Parathyroid adenoma (tissue), 2 donors: ENCODE data around the gene VPS35L.
A peak's percentile ranks its signal among the peaks of the same experiment; 100 is the strongest.

Source experiments
- H2AFZ ChIP-seq: fragments of 300-600 bp; sonication (generic); one replicate; pipeline ENCODE4 v1.7.0; 2017; ENCODE audit warnings: antibody characterized with exemption, mild to moderate bottlenecking
- H3K27ac ChIP-seq: fragments of 300-600 bp; sonication (generic); one replicate; pipeline ENCODE4 v1.7.0; 2017
- H3K27me3 ChIP-seq: fragments of 300-600 bp; sonication (generic); one replicate; pipeline ENCODE4 v1.7.0; 2017; ENCODE audit warnings: low read length; ENCODE audit not compliant: control insufficient read depth, insufficient read depth
- H3K36me3 ChIP-seq: fragments of 300-600 bp; sonication (generic); one replicate; pipeline ENCODE4 v1.7.0; 2017; ENCODE audit warnings: low read length; ENCODE audit not compliant: control insufficient read depth, insufficient read depth
- H3K4me1 ChIP-seq: fragments of 300-600 bp; sonication (generic); one replicate; pipeline ENCODE4 v1.7.0; 2017; ENCODE audit warnings: control low read depth
- H3K4me2 ChIP-seq: fragments of 300-600 bp; sonication (generic); one replicate; pipeline ENCODE4 v1.7.0; 2017; ENCODE audit warnings: low read length
- H3K4me3 ChIP-seq: fragments of 300-600 bp; sonication (generic); one replicate; pipeline ENCODE4 v1.7.0; 2017; ENCODE audit warnings: low read depth, low read length
- H3K79me2 ChIP-seq: fragments of 300-600 bp; sonication (generic); one replicate; pipeline ENCODE4 v1.7.0; 2017; ENCODE audit warnings: control low read depth
- H3K9ac ChIP-seq: fragments of 300-600 bp; sonication (generic); one replicate; pipeline ENCODE4 v1.7.0; 2017; ENCODE audit warnings: mild to moderate bottlenecking
- H3K9me3 ChIP-seq: fragments of 300-600 bp; sonication (generic); one replicate; pipeline ENCODE4 v1.7.0; 2017; ENCODE audit warnings: low read length; ENCODE audit not compliant: control insufficient read depth
- CTCF ChIP-seq: fragments of 300-600 bp; sonication (generic); IDR thresholded peaks from one replicate; pipeline ENCODE4 v1.7.0; 2017; ENCODE audit warnings: antibody characterized with exemption, mild to moderate bottlenecking
- donor health status: primary hyperparathyroidism.

The VPS35L gene

DNA sequence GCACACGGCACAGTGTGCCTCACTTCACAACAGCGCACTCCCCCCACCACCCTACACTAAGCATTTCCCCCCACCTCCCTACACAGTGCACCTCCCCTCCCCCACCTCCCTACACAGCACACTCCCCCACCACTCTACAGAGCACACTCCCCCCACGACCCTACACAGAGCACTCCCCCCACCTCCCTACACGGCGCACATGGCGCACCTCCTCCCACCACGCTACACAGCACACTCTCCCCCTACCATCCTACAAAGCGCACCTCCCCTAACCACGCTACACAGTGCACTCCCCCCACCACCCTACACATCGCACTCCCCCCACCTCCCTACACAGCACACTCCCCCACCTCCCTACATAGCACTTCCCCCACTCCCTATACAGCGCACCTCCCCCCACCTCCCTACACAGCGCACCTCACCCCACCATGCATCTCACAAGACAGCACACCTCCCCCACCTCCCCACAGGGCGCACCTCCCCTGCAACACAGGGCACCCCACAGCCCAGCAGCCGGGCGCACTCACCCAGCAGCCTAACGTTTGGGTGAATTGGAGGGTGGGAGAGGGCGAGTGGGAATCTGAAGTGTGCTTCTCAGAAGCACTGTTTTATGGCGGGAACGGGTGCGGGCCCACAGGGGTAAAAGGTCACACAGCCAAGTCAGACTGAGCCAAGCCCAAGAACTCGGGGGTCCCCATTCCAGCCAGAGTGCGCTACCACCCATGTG is 152.2 kb downstream of the VPS35L start:
- H3K9ac ChIP-seq: no peak overlapping the region
- H3K4me2 ChIP-seq: no peak overlapping the region
- TF ChIP-seq CTCF: no peak
- peaks cover 48% of the 10 kb centered on the region for H3K4me1 ChIP-seq
- no peak overlapping the region for H3K27ac ChIP-seq
- no peaks in the 10 kb centered on the region for H3K27me3 ChIP-seq
- no peaks in the 10 kb centered on the region for H3K36me3 ChIP-seq
- no peaks in the 10 kb centered on the region for H3K9me3 ChIP-seq
- H3K79me2 ChIP-seq: peaks cover 37% of the 10 kb centered on the region
- no peak overlapping the region for H2AFZ ChIP-seq
- H3K4me3 ChIP-seq: no peak overlapping the region

- Histone ChIP-seq H3K9ac (no peak overlapping the region), H3K27ac (peak overlapping the region; percentile 54)
Observed at GRCh38 chr16:19708296-19709205, 153.0 kb downstream of the VPS35L start.

GRCh38 chr16:19709381-19710136 is 154.1 kb downstream of the VPS35L start:
- Histone ChIP-seq H3K27ac (peak overlapping the region; percentile 54), H3K36me3 (no peaks in the 10 kb centered on the region), H3K9ac (no peak overlapping the region), H3K27me3 (no peaks in the 10 kb centered on the region), H2AFZ (no peak overlapping the region), H3K4me3 (no peak overlapping the region), H3K4me1 (peaks cover 45% of the 10 kb centered on the region), H3K4me2 (no peak overlapping the region), H3K79me2 (peaks cover 46% of the 10 kb centered on the region), H3K9me3 (no peaks in the 10 kb centered on the region)
- no peak for TF ChIP-seq CTCF

More at GRCh38 chr16:19708296-19709205, 153.0 kb downstream of the VPS35L start:
- Histone ChIP-seq H3K9me3 (no peaks in the 10 kb centered on the region), H3K4me3 (no peak overlapping the region), H3K79me2 (peaks cover 39% of the 10 kb centered on the region), H3K4me1 (peaks cover 48% of the 10 kb centered on the region), H3K27me3 (no peaks in the 10 kb centered on the region), H3K36me3 (no peaks in the 10 kb centered on the region), H2AFZ (no peak overlapping the region), H3K4me2 (no peak overlapping the region)
- TF ChIP-seq CTCF: no peak

- peaks cover 49% of the 10 kb centered on the region for H3K4me1 ChIP-seq
- no peaks in the 10 kb centered on the region for H3K36me3 ChIP-seq
- H3K27ac ChIP-seq: peak overlapping the region; percentile 34
- H3K9me3 ChIP-seq: no peaks in the 10 kb centered on the region
- no peaks in the 10 kb centered on the region for H3K27me3 ChIP-seq
- no peak overlapping the region for H2AFZ ChIP-seq
- no peak overlapping the region for H3K4me3 ChIP-seq
- TF ChIP-seq CTCF: no peak
- no peak overlapping the region for H3K4me2 ChIP-seq
- peaks cover 50% of the 10 kb centered on the region for H3K79me2 ChIP-seq
- no peak overlapping the region for H3K9ac ChIP-seq
Observed at GRCh38 chr16:19710191-19710908, 154.8 kb downstream of the VPS35L start.
